HG02884 (cell line): ENCODE results near the gene ASTN2.

Experiments
- ATAC-seq: cut with Tn5 transposase; IDR thresholded peaks from one replicate; pipeline ENCODE4 v1.9.1; 2021; ENCODE audit warnings: mild to moderate bottlenecking, moderate library complexity; ENCODE audit not compliant: unreplicated experiment

The ASTN2 gene

GRCh38 chr9:116383133-116383532 lies 1031.7 kb downstream of the ASTN2 start:
- no peak for ATAC-seq

GRCh38 chr9:116382053-116382452 lies 1032.8 kb downstream of the ASTN2 start:
- ATAC-seq, result no peak

- no peak for ATAC-seq
Measured at GRCh38 chr9:116381350-116381749, 1033.5 kb downstream of the ASTN2 start.

- no peak for ATAC-seq
Measured at GRCh38 chr9:116380496-116380995, 1034.3 kb downstream of the ASTN2 start.

GRCh38 chr9:116379821-116380220 lies 1035.0 kb downstream of the ASTN2 start:
- no peak for ATAC-seq

- no peak for ATAC-seq
Measured at GRCh38 chr9:116378873-116379272, 1036.0 kb downstream of the ASTN2 start.

- no peak for ATAC-seq
Measured at GRCh38 chr9:116377179-116377798, 1037.6 kb downstream of the ASTN2 start.
